ENCODE data around the gene NDEL1.

The NDEL1 gene

DNA sequence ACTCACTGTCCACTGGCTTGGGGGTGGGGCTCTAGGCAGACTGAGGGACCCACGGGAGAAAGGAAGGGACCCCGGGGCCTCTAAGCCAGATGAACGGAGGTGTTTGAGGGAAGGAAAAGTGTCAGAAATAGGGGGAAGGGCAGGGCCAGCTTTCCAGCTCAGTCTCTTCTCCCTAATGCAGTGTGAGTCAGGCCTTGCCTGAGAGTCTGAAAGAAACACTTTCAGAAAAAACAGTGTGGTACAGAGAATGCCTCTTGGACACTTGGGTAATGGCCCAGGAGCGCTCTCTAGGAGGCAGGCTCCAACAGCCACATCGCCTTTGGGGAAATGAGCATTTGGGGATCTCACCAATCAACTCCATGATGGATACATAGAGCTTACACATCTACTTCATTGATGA is 46.9 kb downstream of the NDEL1 start:
- TF ChIP-seq YY1 (IDR thresholded peaks at IDR 0.05; ENCODE audit: insufficient read depth, insufficient read length) (no peak), ZNF274 (IDR thresholded peaks at IDR 0.05; ENCODE audit: low read depth, low read length) (no peak)

DNA sequence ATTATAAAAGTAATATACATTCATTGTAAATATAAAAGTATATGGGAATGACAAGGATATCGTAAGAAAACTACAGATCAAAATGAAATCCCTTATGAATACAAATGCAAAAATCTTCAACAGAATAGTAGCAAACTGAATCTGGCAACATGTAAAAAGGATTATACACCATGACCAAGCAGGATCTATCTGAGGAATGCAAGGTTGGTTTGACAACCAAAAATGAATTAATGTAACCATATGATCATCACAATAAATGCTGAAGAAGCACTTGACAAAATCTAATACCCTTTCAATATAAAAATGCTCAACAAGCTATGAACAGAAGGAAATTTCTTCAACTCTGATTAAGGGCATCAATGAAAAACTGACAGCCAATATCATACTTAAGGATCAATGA is 48.8 kb downstream of the NDEL1 start:
- peaks cover 14% of the 10 kb centered on the region for H3K9me3 ChIP-seq (ENCODE audit: insufficient read depth, low read length)
- no peaks in the 10 kb centered on the region for H3K27me3 ChIP-seq (ENCODE audit: insufficient read depth, insufficient read length)
- TF ChIP-seq SUZ12 (IDR thresholded peaks at IDR 0.05; ENCODE audit: extremely low read depth, insufficient read depth, insufficient read length) = no peak
- TF ChIP-seq ZNF274 (IDR thresholded peaks at IDR 0.05; ENCODE audit: low read depth, low read length) = no peak
- TF ChIP-seq YY1 (IDR thresholded peaks at IDR 0.05; ENCODE audit: insufficient read depth, insufficient read length) = no peak
- H3K4me1 ChIP-seq (ENCODE audit: insufficient read depth, insufficient read length) = peaks cover 4% of the 10 kb centered on the region
- H3K36me3 ChIP-seq (ENCODE audit: insufficient read depth, insufficient read length, low read length) = peaks cover 93% of the 10 kb centered on the region
- no peak overlapping the region for H3K9ac ChIP-seq (ENCODE audit: insufficient read length, low read depth)
- DNase-seq (ENCODE audit: low read depth, low spot score) = no peak
- H3K4me3 ChIP-seq (ENCODE audit: insufficient read length, low read depth) = no peak overlapping the region

More for the DNA sequence above, 46.9 kb downstream of the NDEL1 start:
- Histone ChIP-seq H3K36me3 (ENCODE audit: insufficient read depth, insufficient read length, low read length) (peaks cover 97% of the 10 kb centered on the region), H3K4me3 (ENCODE audit: insufficient read length, low read depth) (no peak overlapping the region), H3K9ac (ENCODE audit: insufficient read length, low read depth) (no peak overlapping the region), H3K4me1 (ENCODE audit: insufficient read depth, insufficient read length) (peaks cover 4% of the 10 kb centered on the region), H3K9me3 (ENCODE audit: insufficient read depth, low read length) (peaks cover 14% of the 10 kb centered on the region), H3K27me3 (ENCODE audit: insufficient read depth, insufficient read length) (no peaks in the 10 kb centered on the region)
- DNase-seq (ENCODE audit: low read depth, low spot score) = no peak

DNA sequence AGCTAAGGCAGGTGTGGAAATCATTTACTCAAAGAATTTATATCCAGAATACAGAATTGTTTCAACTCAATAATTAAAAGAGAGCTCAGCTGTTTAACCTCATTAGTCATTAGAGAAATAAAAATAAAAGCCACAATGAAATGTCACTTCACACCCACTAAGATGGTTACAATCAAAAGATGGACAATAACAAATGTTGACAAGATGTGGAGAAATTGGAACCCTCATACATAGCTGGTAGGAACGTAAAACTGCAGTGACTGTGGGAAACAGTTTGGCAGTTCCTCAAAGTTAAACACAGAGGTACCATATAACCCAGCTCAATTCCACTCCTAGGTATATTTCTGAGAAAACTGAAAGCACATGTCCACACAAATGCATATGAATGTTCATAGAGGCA is 49.8 kb downstream of the NDEL1 start:
- H3K4me1 ChIP-seq (ENCODE audit: insufficient read depth, insufficient read length) = peaks cover 4% of the 10 kb centered on the region
- H3K27me3 ChIP-seq (ENCODE audit: insufficient read depth, insufficient read length) = no peaks in the 10 kb centered on the region
- TF ChIP-seq ZNF274 (IDR thresholded peaks at IDR 0.05; ENCODE audit: low read depth, low read length) (no peak), SUZ12 (IDR thresholded peaks at IDR 0.05; ENCODE audit: extremely low read depth, insufficient read depth, insufficient read length) (no peak), YY1 (IDR thresholded peaks at IDR 0.05; ENCODE audit: insufficient read depth, insufficient read length) (no peak)
- DNase-seq (ENCODE audit: low read depth, low spot score) = no peak
- H3K9ac ChIP-seq (ENCODE audit: insufficient read length, low read depth) = no peak overlapping the region
- H3K9me3 ChIP-seq (ENCODE audit: insufficient read depth, low read length) = peaks cover 14% of the 10 kb centered on the region
- H3K4me3 ChIP-seq (ENCODE audit: insufficient read length, low read depth) = no peak overlapping the region
- peaks cover 90% of the 10 kb centered on the region for H3K36me3 ChIP-seq (ENCODE audit: insufficient read depth, insufficient read length, low read length)

DNA sequence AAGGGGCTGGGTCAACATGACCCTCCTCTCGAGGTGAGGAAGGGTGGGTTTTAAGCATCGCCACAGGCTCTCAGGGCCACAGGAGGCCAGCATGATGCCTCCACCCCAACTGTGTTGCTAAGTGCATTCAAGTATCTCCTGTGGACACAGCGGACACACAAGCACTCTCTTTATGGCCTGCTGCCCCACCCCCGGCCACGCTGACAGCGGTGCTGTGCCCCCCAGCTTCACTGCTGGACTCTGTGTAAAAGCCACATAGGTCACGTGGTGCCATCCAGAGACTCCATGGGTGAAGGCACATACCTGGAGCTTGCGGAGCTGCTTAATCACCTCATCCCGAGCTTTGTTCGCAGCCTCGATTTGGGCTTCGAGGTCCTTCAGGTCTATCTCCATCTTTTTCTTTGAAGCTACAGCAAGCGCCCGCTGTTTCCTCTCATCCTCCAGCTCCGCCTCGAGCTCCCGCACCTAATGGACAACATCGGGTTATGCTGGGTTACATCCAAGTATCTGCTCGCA is 51.5 kb downstream of the NDEL1 start:
- Histone ChIP-seq H3K9ac (ENCODE audit: insufficient read length, low read depth) (no peak overlapping the region), H3K4me3 (ENCODE audit: insufficient read length, low read depth) (no peak overlapping the region), H3K4me1 (ENCODE audit: insufficient read depth, insufficient read length) (peaks cover 3% of the 10 kb centered on the region), H3K9me3 (ENCODE audit: insufficient read depth, low read length) (peaks cover 14% of the 10 kb centered on the region), H3K27me3 (ENCODE audit: insufficient read depth, insufficient read length) (no peaks in the 10 kb centered on the region), H3K36me3 (ENCODE audit: insufficient read depth, insufficient read length, low read length) (peaks cover 90% of the 10 kb centered on the region)
- TF ChIP-seq SUZ12 (IDR thresholded peaks at IDR 0.05; ENCODE audit: extremely low read depth, insufficient read depth, insufficient read length) (no peak), ZNF274 (IDR thresholded peaks at IDR 0.05; ENCODE audit: low read depth, low read length) (no peak), YY1 (IDR thresholded peaks at IDR 0.05; ENCODE audit: insufficient read depth, insufficient read length) (no peak)
- no peak for DNase-seq (ENCODE audit: low read depth, low spot score)

DNA sequence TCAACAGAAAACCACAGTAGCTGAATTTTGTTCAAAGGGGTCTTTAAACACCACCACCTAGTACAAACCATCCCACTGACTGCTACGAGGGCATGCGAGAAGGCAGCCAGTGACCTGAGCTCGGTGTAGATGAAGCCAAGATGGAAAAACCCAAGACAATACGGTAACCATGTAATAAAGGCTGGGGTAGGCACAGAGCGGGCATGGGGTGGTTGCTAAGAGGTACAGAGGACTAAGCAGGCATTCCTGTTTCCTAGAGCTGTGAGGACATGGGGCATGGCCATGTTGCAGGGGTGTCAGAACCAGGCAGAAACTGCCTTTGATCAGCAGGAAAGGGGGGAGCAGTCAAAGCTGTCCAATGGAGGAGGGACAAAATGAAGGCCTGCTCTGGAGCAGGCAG is 52.1 kb downstream of the NDEL1 start:
- Histone ChIP-seq H3K9ac (ENCODE audit: insufficient read length, low read depth) (no peak overlapping the region), H3K4me3 (ENCODE audit: insufficient read length, low read depth) (no peak overlapping the region), H3K9me3 (ENCODE audit: insufficient read depth, low read length) (peaks cover 14% of the 10 kb centered on the region), H3K4me1 (ENCODE audit: insufficient read depth, insufficient read length) (no peaks in the 10 kb centered on the region), H3K36me3 (ENCODE audit: insufficient read depth, insufficient read length, low read length) (peaks cover 90% of the 10 kb centered on the region), H3K27me3 (ENCODE audit: insufficient read depth, insufficient read length) (no peaks in the 10 kb centered on the region)
- TF ChIP-seq YY1 (IDR thresholded peaks at IDR 0.05; ENCODE audit: insufficient read depth, insufficient read length) = no peak
- no peak for TF ChIP-seq ZNF274 (IDR thresholded peaks at IDR 0.05; ENCODE audit: low read depth, low read length)
- no peak for TF ChIP-seq SUZ12 (IDR thresholded peaks at IDR 0.05; ENCODE audit: extremely low read depth, insufficient read depth, insufficient read length)
- no peak for DNase-seq (ENCODE audit: low read depth, low spot score)

DNA sequence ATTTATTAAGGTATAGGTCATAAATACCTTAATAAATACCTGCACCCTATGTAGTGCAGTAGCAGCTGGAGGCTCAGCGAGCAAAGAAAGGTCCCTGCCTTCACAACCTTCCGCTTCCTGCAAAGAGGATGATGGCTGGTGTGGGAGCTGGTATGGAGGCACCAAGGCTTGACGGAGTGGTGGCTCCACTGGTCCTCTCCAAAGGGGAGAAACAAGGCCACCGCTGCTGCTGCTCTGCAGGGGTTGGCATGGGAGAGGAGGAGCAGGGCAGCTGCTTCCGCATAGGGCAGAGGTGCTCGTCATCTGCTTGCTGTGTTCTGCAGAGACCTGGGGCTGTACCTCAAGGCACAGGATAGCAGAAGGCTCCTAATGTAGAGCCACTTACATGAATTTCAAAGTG is 52.8 kb downstream of the NDEL1 start:
- TF ChIP-seq SUZ12 (IDR thresholded peaks at IDR 0.05; ENCODE audit: extremely low read depth, insufficient read depth, insufficient read length) (no peak), ZNF274 (IDR thresholded peaks at IDR 0.05; ENCODE audit: low read depth, low read length) (no peak), YY1 (IDR thresholded peaks at IDR 0.05; ENCODE audit: insufficient read depth, insufficient read length) (no peak)
- Histone ChIP-seq H3K9me3 (ENCODE audit: insufficient read depth, low read length) (peaks cover 14% of the 10 kb centered on the region), H3K9ac (ENCODE audit: insufficient read length, low read depth) (no peak overlapping the region), H3K36me3 (ENCODE audit: insufficient read depth, insufficient read length, low read length) (peaks cover 90% of the 10 kb centered on the region), H3K27me3 (ENCODE audit: insufficient read depth, insufficient read length) (no peaks in the 10 kb centered on the region), H3K4me1 (ENCODE audit: insufficient read depth, insufficient read length) (no peaks in the 10 kb centered on the region), H3K4me3 (ENCODE audit: insufficient read length, low read depth) (no peak overlapping the region)
- no peak for DNase-seq (ENCODE audit: low read depth, low spot score)

DNA sequence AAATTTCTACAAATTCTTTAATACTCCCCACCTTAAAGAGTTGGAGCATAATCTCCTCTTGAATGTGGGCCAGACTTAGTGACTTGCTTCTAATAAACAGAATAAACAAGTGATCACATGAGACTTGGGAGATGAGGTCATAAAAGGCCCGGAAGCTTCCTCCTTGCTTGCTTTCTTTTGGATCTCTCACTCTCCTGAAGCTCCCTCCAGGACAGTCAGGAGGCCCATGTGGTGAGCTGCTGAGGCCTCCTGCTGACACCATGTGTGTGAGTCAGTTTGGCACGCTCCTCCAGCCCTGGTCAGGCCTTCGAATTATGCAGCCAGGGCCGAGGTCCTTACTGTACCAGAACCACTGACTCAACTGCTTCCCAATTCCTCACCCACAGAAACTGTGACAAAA is 53.2 kb downstream of the NDEL1 start:
- Histone ChIP-seq H3K4me1 (ENCODE audit: insufficient read depth, insufficient read length) (no peaks in the 10 kb centered on the region), H3K9ac (ENCODE audit: insufficient read length, low read depth) (no peak overlapping the region), H3K4me3 (ENCODE audit: insufficient read length, low read depth) (no peak overlapping the region), H3K9me3 (ENCODE audit: insufficient read depth, low read length) (peaks cover 14% of the 10 kb centered on the region), H3K27me3 (ENCODE audit: insufficient read depth, insufficient read length) (no peaks in the 10 kb centered on the region), H3K36me3 (ENCODE audit: insufficient read depth, insufficient read length, low read length) (peaks cover 90% of the 10 kb centered on the region)
- DNase-seq (ENCODE audit: low read depth, low spot score) = peak; percentile 3
- no peak for TF ChIP-seq YY1 (IDR thresholded peaks at IDR 0.05; ENCODE audit: insufficient read depth, insufficient read length)
- TF ChIP-seq ZNF274 (IDR thresholded peaks at IDR 0.05; ENCODE audit: low read depth, low read length) = no peak
- TF ChIP-seq SUZ12 (IDR thresholded peaks at IDR 0.05; ENCODE audit: extremely low read depth, insufficient read depth, insufficient read length) = no peak

Measured in NT2/D1 (cell line).